Measurements from ENCODE around the gene KRT86. TPM values are rescaled to one million over a fixed set of nuclear protein-coding genes. Genes with fewer than 3 reads are reported as not detected.
"Not testable (repeated sequence)": the region's sequence is repeated elsewhere in the genome, so short reads cannot be mapped to it uniquely, and the experiment has no call there.

Gene KRT86
- total RNA-seq, 1 donor from 2014 or later: 0.96 TPM

DNA sequence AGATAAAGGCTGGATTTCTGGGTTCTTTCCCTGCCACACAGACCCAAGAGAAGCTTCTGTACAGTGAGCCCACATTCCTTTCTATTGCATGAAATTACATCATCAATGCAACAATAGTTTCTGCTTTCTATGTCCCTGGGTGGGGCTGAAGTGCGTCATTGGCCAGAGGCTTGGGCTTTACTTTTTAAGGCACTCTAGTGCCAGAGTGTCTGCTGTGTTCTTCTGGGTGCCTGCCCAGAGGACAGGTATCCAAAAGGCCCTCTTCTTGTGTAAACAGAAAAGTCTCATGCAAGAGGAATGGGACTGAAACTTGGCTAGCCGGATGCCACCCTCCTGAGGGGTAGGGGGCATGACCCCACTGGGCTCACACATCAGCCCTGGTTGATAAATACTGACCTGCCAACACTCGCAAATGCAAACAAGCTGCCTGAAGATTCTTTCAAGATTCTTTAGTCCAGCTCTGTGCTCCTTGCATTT lies 5.9 kb downstream of the KRT86 start:
- peak; percentile 44 to 91 for DNase-seq (ENCODE audit: low spot score in 2 of 2)
- peak overlapping the region; percentile 81 to 94 for H3K27ac ChIP-seq
- H3K36me3 ChIP-seq: no peaks in the 10 kb centered on the region
- TF ChIP-seq, protein P1, sequence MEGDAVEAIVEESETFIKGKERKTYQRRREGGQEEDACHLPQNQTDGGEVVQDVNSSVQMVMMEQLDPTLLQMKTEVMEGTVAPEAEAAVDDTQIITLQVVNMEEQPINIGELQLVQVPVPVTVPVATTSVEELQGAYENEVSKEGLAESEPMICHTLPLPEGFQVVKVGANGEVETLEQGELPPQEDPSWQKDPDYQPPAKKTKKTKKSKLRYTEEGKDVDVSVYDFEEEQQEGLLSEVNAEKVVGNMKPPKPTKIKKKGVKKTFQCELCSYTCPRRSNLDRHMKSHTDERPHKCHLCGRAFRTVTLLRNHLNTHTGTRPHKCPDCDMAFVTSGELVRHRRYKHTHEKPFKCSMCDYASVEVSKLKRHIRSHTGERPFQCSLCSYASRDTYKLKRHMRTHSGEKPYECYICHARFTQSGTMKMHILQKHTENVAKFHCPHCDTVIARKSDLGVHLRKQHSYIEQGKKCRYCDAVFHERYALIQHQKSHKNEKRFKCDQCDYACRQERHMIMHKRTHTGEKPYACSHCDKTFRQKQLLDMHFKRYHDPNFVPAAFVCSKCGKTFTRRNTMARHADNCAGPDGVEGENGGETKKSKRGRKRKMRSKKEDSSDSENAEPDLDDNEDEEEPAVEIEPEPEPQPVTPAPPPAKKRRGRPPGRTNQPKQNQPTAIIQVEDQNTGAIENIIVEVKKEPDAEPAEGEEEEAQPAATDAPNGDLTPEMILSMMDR (IDR thresholded peaks at IDR 0.05): no peak
- no peaks in the 10 kb centered on the region for H3K27me3 ChIP-seq
- intact Hi-C loops (cut with DNase I): loop anchor here (1.0 to 5.0 kb wide), 3 partner anchors 46 to 328 kb away; partner anchors contain the start of gene ACVR1B
- H3K9me3 ChIP-seq: no peaks in the 10 kb centered on the region
- H3K4me3 ChIP-seq: no peak overlapping the region
- peaks cover 7 to 28% of the 10 kb centered on the region in 2 donors for H3K4me1 ChIP-seq

DNA sequence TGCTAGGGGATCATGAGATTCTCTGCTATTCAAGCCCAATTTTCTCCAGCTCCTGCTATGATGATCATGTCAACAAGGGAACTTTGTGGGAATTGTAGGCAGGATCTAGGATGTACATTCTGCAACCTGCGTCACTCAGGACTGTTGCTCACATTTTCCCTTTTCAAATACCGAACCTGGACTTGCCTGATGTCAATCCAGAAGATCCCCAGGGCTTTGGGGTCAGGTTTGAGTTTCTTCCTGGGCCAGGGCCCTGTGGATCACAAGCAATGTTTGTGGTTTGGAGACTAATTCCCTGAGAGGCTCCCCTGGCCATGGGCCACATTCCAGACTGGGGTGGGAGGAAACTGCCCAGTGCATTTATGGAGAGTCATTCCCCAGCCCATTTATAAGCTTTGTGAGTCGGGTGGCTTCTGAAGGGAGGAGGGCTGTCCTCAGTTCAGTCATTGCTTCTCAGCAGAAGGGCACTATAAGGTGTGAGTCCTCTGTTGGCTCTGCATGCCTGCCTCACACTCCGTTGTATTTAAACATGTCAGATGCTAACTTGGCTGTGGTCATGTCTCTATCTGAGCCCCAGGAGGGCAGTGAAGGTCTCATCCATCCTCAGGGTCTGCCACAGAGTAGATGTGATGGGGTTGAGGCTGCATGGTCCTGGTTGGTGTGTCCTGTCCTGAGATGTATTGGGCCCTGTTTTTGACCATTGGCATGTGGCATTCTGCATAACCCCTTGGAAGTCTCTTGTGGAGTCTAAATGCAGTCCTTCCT lies 6.5 kb downstream of the KRT86 start:
- DNase-seq (ENCODE audit: low spot score in 2 of 2): peak; percentile 39 to 94
- intact Hi-C loops (cut with DNase I): loop anchor here (1.0 to 5.0 kb wide), 3 partner anchors 46 to 329 kb away; partner anchors contain the start of gene ACVR1B
- Histone ChIP-seq H3K4me1 (peaks cover 7 to 28% of the 10 kb centered on the region in 2 donors), H3K4me3 (no peak overlapping the region), H3K27ac (peak overlapping the region; percentile 81 to 94), H3K36me3 (no peaks in the 10 kb centered on the region), H3K27me3 (no peaks in the 10 kb centered on the region), H3K9me3 (no peaks in the 10 kb centered on the region)
- TF ChIP-seq, protein P1 (IDR thresholded peaks at IDR 0.05): no peak

DNA sequence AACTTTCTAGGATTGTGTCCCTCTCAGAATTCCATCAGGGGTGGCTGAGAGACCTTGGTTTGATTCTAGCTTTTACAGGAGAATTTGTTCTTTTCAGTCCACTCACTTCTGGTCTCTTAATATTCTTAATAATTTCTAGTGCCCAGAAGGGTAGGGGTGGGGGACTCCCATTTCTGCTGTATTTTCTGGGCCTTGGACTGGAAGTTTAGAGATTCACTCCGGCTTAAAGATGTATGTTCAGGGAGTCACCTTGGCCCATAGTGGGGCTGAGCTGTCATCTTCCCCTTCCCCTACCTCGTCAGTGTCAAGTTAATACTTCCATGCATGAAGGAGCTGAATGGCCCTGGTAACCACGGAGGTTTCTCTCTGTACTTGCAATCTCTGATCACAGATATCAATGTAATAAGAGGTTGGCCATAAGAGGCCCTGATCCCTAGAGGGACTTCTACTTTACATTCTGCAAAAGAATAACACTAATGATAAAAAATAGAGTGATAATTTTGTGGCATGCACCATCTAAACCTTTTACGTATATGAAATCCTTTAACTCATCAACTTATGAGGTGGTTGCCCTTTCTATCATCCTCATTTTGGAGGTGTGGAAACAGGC lies 10.2 kb downstream of the KRT86 start:
- Histone ChIP-seq H3K36me3 (no peaks in the 10 kb centered on the region), H3K4me3 (no peak overlapping the region), H3K9me3 (no peaks in the 10 kb centered on the region), H3K27me3 (no peaks in the 10 kb centered on the region), H3K27ac (no peak overlapping the region), H3K4me1 (peaks cover 5 to 15% of the 10 kb centered on the region in 2 donors)
- peak in 1 of 2 donors; percentile 27 for DNase-seq (ENCODE audit: low spot score in 2 of 2)
- TF ChIP-seq, protein P1 (IDR thresholded peaks at IDR 0.05): no peak
- intact Hi-C loops (cut with DNase I): loop anchor here (5.0 kb wide), 1 partner anchor 332 kb away; the partner anchor contains the start of gene ACVR1B

DNA sequence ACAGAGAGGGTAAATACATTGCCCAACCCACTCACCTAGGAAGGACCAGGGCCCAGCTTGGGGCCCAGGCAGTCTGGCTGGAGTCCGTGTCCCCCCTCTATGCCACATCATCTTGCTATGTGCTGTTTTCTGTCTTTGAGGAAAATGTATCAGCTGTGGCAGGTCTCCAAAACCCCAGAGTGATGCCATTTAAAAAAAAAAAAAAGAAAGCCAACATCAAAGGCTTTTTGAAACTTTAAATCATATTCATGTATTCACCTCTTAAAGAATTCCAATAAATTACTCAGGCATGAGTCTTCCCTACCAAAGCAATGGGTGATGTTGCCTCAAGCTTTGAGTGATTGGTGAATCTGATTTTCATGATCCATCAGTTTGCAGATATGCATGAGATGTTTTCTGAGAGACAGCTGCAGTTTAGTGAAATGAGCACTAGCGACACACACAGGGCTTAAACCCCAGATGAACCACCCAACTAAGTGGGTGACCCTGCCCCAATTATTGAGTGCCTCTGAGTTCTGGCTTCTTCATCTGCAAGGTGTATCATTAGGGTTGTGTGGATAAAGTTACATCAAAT lies 10.8 kb downstream of the KRT86 start:
- DNase-seq (ENCODE audit: low spot score in 2 of 2): no peak
- intact Hi-C loops (cut with DNase I): no loop called here
- H3K9me3 ChIP-seq: no peaks in the 10 kb centered on the region
- no peaks in the 10 kb centered on the region for H3K27me3 ChIP-seq
- peaks cover 0 to 10% of the 10 kb centered on the region in 2 donors for H3K4me1 ChIP-seq
- no peaks in the 10 kb centered on the region for H3K36me3 ChIP-seq
- H3K27ac ChIP-seq: no peak overlapping the region
- H3K4me3 ChIP-seq: no peak overlapping the region
- TF ChIP-seq, protein P1 (IDR thresholded peaks at IDR 0.05): no peak

DNA sequence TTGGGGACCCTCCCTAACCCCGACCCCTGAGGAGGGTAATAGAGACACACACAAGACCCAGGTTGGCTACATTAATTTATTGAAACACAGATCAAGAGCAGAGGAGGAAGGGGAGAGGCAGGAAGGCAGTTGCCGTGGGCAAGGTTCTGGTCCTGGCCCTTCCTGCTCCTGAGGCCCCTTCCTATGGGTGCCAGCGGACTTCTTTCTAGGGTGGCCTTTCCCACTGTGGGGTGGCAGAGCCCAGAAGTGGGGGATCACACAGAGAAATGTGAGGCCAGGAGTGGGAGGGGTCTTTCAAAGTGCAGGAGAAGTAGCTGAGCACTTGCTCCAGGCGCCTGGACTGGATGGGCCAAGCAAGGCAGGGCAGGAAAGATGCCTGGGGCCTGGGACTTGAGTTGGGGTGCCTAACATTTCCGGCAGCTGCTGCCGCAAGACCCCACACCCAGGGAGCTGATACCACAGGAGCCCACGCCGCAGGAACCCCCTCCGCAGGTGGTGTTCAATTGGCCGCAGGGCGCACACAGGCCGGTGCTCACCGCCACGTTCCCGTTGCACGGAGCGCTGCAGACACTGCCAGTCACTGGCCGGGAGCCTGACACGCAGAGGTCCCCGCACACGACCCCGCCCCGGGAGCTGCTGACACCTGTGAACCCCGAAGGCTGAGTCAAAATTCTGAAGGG lies 11.5 kb downstream of the KRT86 start:
- no peaks in the 10 kb centered on the region for H3K27me3 ChIP-seq
- H3K27ac ChIP-seq: no peak overlapping the region
- intact Hi-C loops (cut with DNase I): no loop called here
- H3K36me3 ChIP-seq: no peaks in the 10 kb centered on the region
- TF ChIP-seq, protein P1 (IDR thresholded peaks at IDR 0.05): no peak
- DNase-seq (ENCODE audit: low spot score in 2 of 2): peak in 1 of 2 donors; percentile 61
- no peaks in the 10 kb centered on the region for H3K9me3 ChIP-seq
- no peak overlapping the region for H3K4me3 ChIP-seq
- peaks cover 0 to 8% of the 10 kb centered on the region in 2 donors for H3K4me1 ChIP-seq

DNA sequence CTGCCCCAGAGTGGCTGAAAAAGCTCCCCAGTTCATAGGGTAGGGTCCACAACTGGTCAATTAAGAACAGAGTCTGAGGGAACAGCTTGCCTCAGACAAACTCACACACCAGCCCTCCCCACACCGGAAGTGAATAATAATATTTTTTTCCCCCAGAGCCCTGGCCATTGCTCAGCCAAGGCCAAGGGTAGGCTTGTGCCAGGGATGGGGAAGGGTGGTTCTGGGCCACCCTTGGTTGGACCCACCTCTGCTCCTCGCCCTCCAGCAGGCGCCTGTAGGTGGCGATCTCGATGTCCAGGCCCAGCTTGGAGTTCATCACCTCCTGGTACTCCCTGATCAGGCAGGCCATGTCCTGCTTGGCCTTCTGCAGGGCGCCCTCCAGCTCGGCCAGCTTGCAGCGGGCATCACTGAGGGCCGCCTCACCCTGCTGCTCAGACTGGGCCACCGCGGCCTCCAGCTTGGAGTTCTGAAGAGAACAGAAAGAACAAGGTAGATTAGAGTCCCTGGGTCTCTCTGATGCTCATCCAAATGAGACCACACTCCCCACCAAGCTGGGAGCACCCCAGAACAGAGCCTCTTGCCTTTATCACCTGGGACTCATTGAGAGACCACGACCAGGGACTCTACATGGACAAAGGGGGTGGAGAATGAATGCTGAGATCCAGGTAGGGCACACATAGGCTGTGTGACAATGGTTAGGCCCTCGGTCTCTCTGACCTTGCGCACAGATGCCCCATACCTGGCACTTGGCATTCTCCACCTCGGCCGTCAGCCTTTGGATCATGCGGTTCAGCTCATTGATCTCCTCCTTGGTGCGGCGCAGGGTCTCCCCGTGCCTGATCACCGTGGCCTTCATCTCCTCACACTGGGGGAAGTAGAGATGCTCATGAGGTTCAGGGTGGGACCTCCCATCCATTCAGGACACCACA lies 12.7 kb downstream of the KRT86 start:
- H3K27ac ChIP-seq; H3K4me3 ChIP-seq; H3K4me1 ChIP-seq; H3K9me3 ChIP-seq; H3K27me3 ChIP-seq; intact Hi-C loops (cut with DNase I); H3K36me3 ChIP-seq: not testable (repeated sequence)
- peak in 1 of 2 donors; percentile 47 for DNase-seq (ENCODE audit: low spot score in 2 of 2)
